Measurements from ENCODE around the gene FAM50B. TPM values are rescaled to one million over a fixed set of nuclear protein-coding genes. Genes with fewer than 3 reads are reported as not detected.

The FAM50B gene
- total and polyA plus RNA-seq, 7 experiments from 2014 or later, result 3.4 to 22.9 (median 12.0) TPM

GRCh38 chr6:3888153-3888957 is 39.2 kb downstream of the FAM50B start:
- ChIA-PET POLR2A (no interaction called here), CTCF (interaction anchor here (1.9 kb wide), 1 partner anchor 90 kb away, joined by 4 read pairs; no protein-coding TSS in a partner anchor)
- no peak overlapping the region for H3K27ac ChIP-seq (ENCODE audit: low read depth, low read length)
- no peaks in the 10 kb centered on the region for H3K27me3 ChIP-seq (ENCODE audit: control insufficient read depth in 2 of 2, insufficient read depth in 2 of 2, low read length in 2 of 2)
- intact Hi-C loops (cut with micrococcal nuclease), result no loop called here
- H3K4me1 ChIP-seq (ENCODE audit: control insufficient read depth in 2 of 2, insufficient read depth in 2 of 2, low read length in 2 of 2), result no peaks in the 10 kb centered on the region
- Mint-ChIP-seq H3K36me3 (no peaks in the 10 kb centered on the region), H3K27me3 (peaks cover 0 to 6% (median 3%) of the 10 kb centered on the region in 5 donors), H3K4me3 (no peak overlapping the region), H3K27ac (no peak overlapping the region), H3K9me3 (no peaks in the 10 kb centered on the region), H3K4me1 (no peaks in the 10 kb centered on the region)
- H3K4me3 ChIP-seq (ENCODE audit: low read length), result no peak overlapping the region
- H3K36me3 ChIP-seq (ENCODE audit: control insufficient read depth in 2 of 3, insufficient read depth in 3 of 3, low read length in 3 of 3), result no peaks in the 10 kb centered on the region
- H3K9me3 ChIP-seq (ENCODE audit: control insufficient read depth in 2 of 3, low read length in 3 of 3), result no peaks in the 10 kb centered on the region
- ATAC-seq (no peak), DNase-seq (peak in 1 of 9 donors; percentile 2)

- POLR2A ChIA-PET, result no interaction called here
- no peak overlapping the region for H3K27ac ChIP-seq (ENCODE audit: low read depth, low read length)
- H3K4me1 ChIP-seq (ENCODE audit: control insufficient read depth in 2 of 2, insufficient read depth in 2 of 2, low read length in 2 of 2), result no peaks in the 10 kb centered on the region
- Mint-ChIP-seq H3K27ac (no peak overlapping the region), H3K4me3 (no peak overlapping the region), H3K9me3 (no peaks in the 10 kb centered on the region), H3K27me3 (peaks cover 0 to 6% (median 0%) of the 10 kb centered on the region in 5 donors), H3K4me1 (no peaks in the 10 kb centered on the region), H3K36me3 (no peaks in the 10 kb centered on the region)
- CTCF ChIA-PET, result no interaction called here
- H3K36me3 ChIP-seq (ENCODE audit: control insufficient read depth in 2 of 3, insufficient read depth in 3 of 3, low read length in 3 of 3), result no peaks in the 10 kb centered on the region
- no peak overlapping the region for H3K4me3 ChIP-seq (ENCODE audit: low read length)
- no peaks in the 10 kb centered on the region for H3K9me3 ChIP-seq (ENCODE audit: control insufficient read depth in 2 of 3, low read length in 3 of 3)
- no peaks in the 10 kb centered on the region for H3K27me3 ChIP-seq (ENCODE audit: control insufficient read depth in 2 of 2, insufficient read depth in 2 of 2, low read length in 2 of 2)
- ATAC-seq (no peak), DNase-seq (no peak)
- intact Hi-C loops (cut with micrococcal nuclease), result no loop called here
These were observed 40.9 kb downstream of the FAM50B start for GRCh38 chr6:3890047-3890446.

DNA sequence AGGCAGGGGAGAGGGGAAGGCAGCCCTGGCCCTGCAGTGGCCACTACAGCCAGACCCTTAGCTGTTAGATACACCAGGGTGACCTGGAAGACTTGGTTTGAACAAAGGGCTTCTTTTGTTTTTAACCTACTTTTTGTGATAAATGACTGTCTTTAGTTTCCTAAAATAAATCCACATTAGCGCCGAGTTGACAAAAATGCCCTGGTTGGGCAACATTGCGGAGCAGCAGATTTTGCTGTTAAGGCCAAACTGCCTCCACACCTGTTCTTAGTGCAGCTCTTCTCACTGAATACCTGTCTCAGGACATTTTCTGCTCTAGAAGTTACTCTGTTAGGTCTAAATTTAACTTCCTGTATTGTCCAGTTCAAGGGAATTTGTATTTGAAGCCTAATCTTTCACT is 42.7 kb downstream of the FAM50B start:
- no peak overlapping the region for H3K4me3 ChIP-seq (ENCODE audit: low read length)
- H3K9me3 ChIP-seq (ENCODE audit: control insufficient read depth in 2 of 3, low read length in 3 of 3), result no peaks in the 10 kb centered on the region
- Mint-ChIP-seq H3K27me3 (peaks cover 0 to 6% (median 0%) of the 10 kb centered on the region in 5 donors), H3K27ac (no peak overlapping the region), H3K4me3 (no peak overlapping the region), H3K36me3 (no peaks in the 10 kb centered on the region), H3K9me3 (no peaks in the 10 kb centered on the region), H3K4me1 (no peaks in the 10 kb centered on the region)
- no peak overlapping the region for H3K27ac ChIP-seq (ENCODE audit: low read depth, low read length)
- ATAC-seq, result no peak
- ChIA-PET POLR2A (no interaction called here), CTCF (interaction anchor here (0.7 kb wide), 1 partner anchor 123 kb away, joined by 4 read pairs; no protein-coding TSS in a partner anchor)
- no peaks in the 10 kb centered on the region for H3K36me3 ChIP-seq (ENCODE audit: control insufficient read depth in 2 of 3, insufficient read depth in 3 of 3, low read length in 3 of 3)
- intact Hi-C loops (cut with micrococcal nuclease), result no loop called here
- H3K27me3 ChIP-seq (ENCODE audit: control insufficient read depth in 2 of 2, insufficient read depth in 2 of 2, low read length in 2 of 2), result no peaks in the 10 kb centered on the region
- DNase-seq, result no peak
- no peaks in the 10 kb centered on the region for H3K4me1 ChIP-seq (ENCODE audit: control insufficient read depth in 2 of 2, insufficient read depth in 2 of 2, low read length in 2 of 2)

GRCh38 chr6:3892603-3893002 is 43.4 kb downstream of the FAM50B start:
- H3K36me3 Mint-ChIP-seq, result no peaks in the 10 kb centered on the region

DNA sequence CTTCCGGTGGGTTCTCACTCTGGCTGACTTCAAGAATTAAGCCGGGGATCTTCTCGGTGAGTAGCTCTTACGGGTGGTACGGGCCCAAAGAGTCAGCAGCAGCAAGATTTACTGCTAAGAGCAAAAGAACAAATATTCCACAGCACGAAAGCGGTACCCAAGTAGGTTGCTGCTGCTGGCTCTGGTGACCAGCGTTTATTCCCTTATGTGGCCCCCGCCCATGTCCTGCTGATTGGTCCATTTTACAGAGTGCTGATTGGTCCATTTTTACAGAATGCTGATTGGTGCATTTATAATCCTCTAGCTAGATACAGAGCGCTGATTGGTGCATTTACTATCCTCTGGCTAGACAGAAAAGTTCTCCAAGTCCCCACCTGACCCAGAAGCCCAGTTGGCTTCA is 44.3 kb downstream of the FAM50B start:
- Mint-ChIP-seq H3K9me3 (peaks cover 0 to 3% (median 0%) of the 10 kb centered on the region in 11 donors), H3K27me3 (peaks cover 0 to 13% (median 5%) of the 10 kb centered on the region in 5 donors), H3K27ac (no peak overlapping the region), H3K36me3 (no peaks in the 10 kb centered on the region), H3K4me1 (peaks cover 0 to 5% (median 0%) of the 10 kb centered on the region in 7 donors), H3K4me3 (no peak overlapping the region)
- DNase-seq (no peak), ATAC-seq (no peak)
- no peaks in the 10 kb centered on the region for H3K9me3 ChIP-seq (ENCODE audit: control insufficient read depth in 2 of 3, low read length in 3 of 3)
- no peak overlapping the region for H3K27ac ChIP-seq (ENCODE audit: low read depth, low read length)
- ChIA-PET POLR2A (no interaction called here), CTCF (no interaction called here)
- no peaks in the 10 kb centered on the region for H3K36me3 ChIP-seq (ENCODE audit: control insufficient read depth in 2 of 3, insufficient read depth in 3 of 3, low read length in 3 of 3)
- intact Hi-C loops (cut with micrococcal nuclease), result no loop called here
- no peaks in the 10 kb centered on the region for H3K27me3 ChIP-seq (ENCODE audit: control insufficient read depth in 2 of 2, insufficient read depth in 2 of 2, low read length in 2 of 2)
- H3K4me1 ChIP-seq (ENCODE audit: control insufficient read depth in 2 of 2, insufficient read depth in 2 of 2, low read length in 2 of 2), result no peaks in the 10 kb centered on the region
- no peak overlapping the region for H3K4me3 ChIP-seq (ENCODE audit: low read length)

More at GRCh38 chr6:3892603-3893002, 43.4 kb downstream of the FAM50B start:
- Mint-ChIP-seq H3K27ac (no peak overlapping the region), H3K4me1 (no peaks in the 10 kb centered on the region), H3K27me3 (peaks cover 0 to 9% (median 3%) of the 10 kb centered on the region in 5 donors), H3K4me3 (no peak overlapping the region), H3K9me3 (no peaks in the 10 kb centered on the region)
- DNase-seq (no peak), ATAC-seq (no peak)
- no peaks in the 10 kb centered on the region for H3K4me1 ChIP-seq (ENCODE audit: control insufficient read depth in 2 of 2, insufficient read depth in 2 of 2, low read length in 2 of 2)
- ChIA-PET CTCF (no interaction called here), POLR2A (no interaction called here)
- H3K27ac ChIP-seq (ENCODE audit: low read depth, low read length), result no peak overlapping the region
- intact Hi-C loops (cut with micrococcal nuclease), result no loop called here
- H3K36me3 ChIP-seq (ENCODE audit: control insufficient read depth in 2 of 3, insufficient read depth in 3 of 3, low read length in 3 of 3), result no peaks in the 10 kb centered on the region
- no peak overlapping the region for H3K4me3 ChIP-seq (ENCODE audit: low read length)
- no peaks in the 10 kb centered on the region for H3K27me3 ChIP-seq (ENCODE audit: control insufficient read depth in 2 of 2, insufficient read depth in 2 of 2, low read length in 2 of 2)
- H3K9me3 ChIP-seq (ENCODE audit: control insufficient read depth in 2 of 3, low read length in 3 of 3), result no peaks in the 10 kb centered on the region

GRCh38 chr6:3893917-3894316 is 44.7 kb downstream of the FAM50B start:
- DNase-seq (no peak), ATAC-seq (no peak)
- intact Hi-C loops (cut with micrococcal nuclease), result no loop called here
- Histone ChIP-seq H3K27me3 (ENCODE audit: control insufficient read depth in 2 of 2, insufficient read depth in 2 of 2, low read length in 2 of 2) (no peaks in the 10 kb centered on the region), H3K4me3 (ENCODE audit: low read length) (no peak overlapping the region), H3K27ac (ENCODE audit: low read depth, low read length) (no peak overlapping the region), H3K9me3 (ENCODE audit: control insufficient read depth in 2 of 3, low read length in 3 of 3) (no peaks in the 10 kb centered on the region), H3K36me3 (ENCODE audit: control insufficient read depth in 2 of 3, insufficient read depth in 3 of 3, low read length in 3 of 3) (no peaks in the 10 kb centered on the region), H3K4me1 (ENCODE audit: control insufficient read depth in 2 of 2, insufficient read depth in 2 of 2, low read length in 2 of 2) (no peaks in the 10 kb centered on the region)
- Mint-ChIP-seq H3K36me3 (no peaks in the 10 kb centered on the region), H3K4me3 (no peak overlapping the region), H3K9me3 (peaks cover 0 to 3% (median 0%) of the 10 kb centered on the region in 11 donors), H3K4me1 (peaks cover 0 to 7% (median 0%) of the 10 kb centered on the region in 7 donors), H3K27me3 (peaks cover 0 to 13% (median 8%) of the 10 kb centered on the region in 5 donors), H3K27ac (no peak overlapping the region)
- ChIA-PET POLR2A (no interaction called here), CTCF (interaction anchor here (0.7 kb wide), 1 partner anchor 9 kb away, joined by 3 read pairs; no protein-coding TSS in a partner anchor)

Data from naive thymus-derived CD4-positive, alpha-beta T cell (primary cell).